Mucosa of stomach (tissue), 1 donor: Measurements from ENCODE around the gene TSHR.

ENCODE experiments used
- H3K27me3 ChIP-seq: one replicate; pipeline ENCODE4 v1.7.0; 2013; ENCODE audit warnings: mild to moderate bottlenecking, low read length; ENCODE audit not compliant: control insufficient read depth, insufficient read depth
- H3K36me3 ChIP-seq: one replicate; pipeline ENCODE4 v1.7.0; 2013; ENCODE audit warnings: low read length; ENCODE audit not compliant: control insufficient read depth, insufficient read depth
- H3K4me1 ChIP-seq: one replicate; pipeline ENCODE4 v1.7.0; 2013; ENCODE audit warnings: mild to moderate bottlenecking, low read length; ENCODE audit not compliant: control insufficient read depth, insufficient read depth
- H3K4me3 ChIP-seq: one replicate; pipeline ENCODE4 v1.7.0; 2013; ENCODE audit warnings: low read length
- H3K9ac ChIP-seq: one replicate; pipeline ENCODE4 v1.7.0; 2013; ENCODE audit warnings: mild to moderate bottlenecking, low read length, moderate library complexity
- H3K9me3 ChIP-seq: one replicate; pipeline ENCODE4 v1.7.0; 2013; ENCODE audit warnings: mild to moderate bottlenecking, low read length, moderate library complexity; ENCODE audit not compliant: control insufficient read depth
- donor health status: Pancreatic carcinoma.

The TSHR gene

DNA sequence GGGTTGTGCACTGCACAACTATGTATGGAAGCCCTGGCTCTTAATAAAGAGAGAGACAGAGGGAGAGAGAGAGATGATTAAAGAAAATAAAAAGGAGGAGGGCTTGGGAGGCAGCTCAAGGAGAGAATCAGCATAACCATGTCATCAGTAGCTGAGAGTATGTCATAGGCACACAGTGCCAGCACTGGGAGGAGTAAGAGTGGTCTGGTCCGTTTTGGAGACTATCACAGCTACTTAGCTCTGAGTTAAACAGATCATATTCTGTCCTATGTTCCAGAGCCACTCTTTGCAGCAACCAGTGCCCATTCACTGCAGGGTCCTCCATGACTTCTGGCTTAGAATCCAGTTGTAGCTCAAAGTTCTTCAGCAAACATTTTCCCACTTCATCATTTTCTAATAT is 206.3 kb downstream of the TSHR start:
- H3K9me3 ChIP-seq: no peaks in the 10 kb centered on the region
- no peaks in the 10 kb centered on the region for H3K4me1 ChIP-seq
- H3K27me3 ChIP-seq: no peaks in the 10 kb centered on the region
- no peak overlapping the region for H3K9ac ChIP-seq
- no peaks in the 10 kb centered on the region for H3K36me3 ChIP-seq
- no peak overlapping the region for H3K4me3 ChIP-seq

DNA sequence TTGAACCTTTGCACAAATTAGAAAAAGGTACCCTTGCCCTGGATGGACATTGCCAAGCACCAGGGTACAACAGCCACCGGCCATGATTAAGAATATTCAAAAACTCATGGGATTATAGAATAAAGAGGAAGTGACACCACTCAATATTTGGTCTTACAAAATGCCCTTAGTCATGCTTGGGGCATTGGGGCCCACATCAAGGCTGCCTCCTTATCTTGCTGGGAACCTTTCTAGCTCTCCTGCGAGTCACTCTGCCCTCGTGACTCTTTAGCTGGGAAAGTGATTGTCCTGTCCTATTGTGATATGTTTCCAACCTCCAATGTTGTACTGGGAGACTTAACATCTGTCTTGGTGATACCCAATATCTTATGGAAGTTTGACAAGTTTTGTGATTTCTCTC is 207.5 kb downstream of the TSHR start:
- no peaks in the 10 kb centered on the region for H3K4me1 ChIP-seq
- no peaks in the 10 kb centered on the region for H3K27me3 ChIP-seq
- H3K4me3 ChIP-seq: no peak overlapping the region
- H3K36me3 ChIP-seq: no peaks in the 10 kb centered on the region
- H3K9me3 ChIP-seq: no peaks in the 10 kb centered on the region
- no peak overlapping the region for H3K9ac ChIP-seq

DNA sequence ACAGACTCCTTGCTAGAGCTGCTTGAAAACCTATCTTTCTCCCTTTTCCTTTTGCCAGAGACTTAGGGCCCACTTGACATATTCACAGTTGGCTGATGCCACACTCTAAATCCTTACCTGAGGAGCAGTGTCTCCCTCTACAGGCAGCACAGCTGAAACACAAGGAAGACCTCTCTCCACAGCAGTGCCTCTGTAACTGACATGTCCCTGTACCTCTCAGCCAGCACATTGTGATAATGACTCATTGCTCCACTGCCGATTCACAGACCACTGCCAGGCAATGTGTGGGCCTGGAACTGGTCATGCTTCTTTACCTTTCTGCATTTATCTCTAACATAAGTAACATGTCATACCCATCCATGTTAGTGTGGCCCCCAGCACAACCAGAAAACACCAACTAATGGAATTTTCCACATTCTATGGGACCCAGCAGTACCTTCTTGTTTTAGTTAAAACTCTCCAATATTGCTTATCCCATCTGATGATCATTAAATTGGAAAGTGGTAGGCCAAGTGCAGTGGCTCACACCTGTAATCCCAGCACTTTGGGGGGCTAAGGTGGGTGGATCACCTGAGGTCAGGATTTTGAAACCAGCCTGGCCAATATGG is 208.8 kb downstream of the TSHR start:
- no peak overlapping the region for H3K4me3 ChIP-seq
- no peaks in the 10 kb centered on the region for H3K27me3 ChIP-seq
- H3K36me3 ChIP-seq: no peaks in the 10 kb centered on the region
- H3K9me3 ChIP-seq: no peaks in the 10 kb centered on the region
- H3K4me1 ChIP-seq: peaks cover 1% of the 10 kb centered on the region
- no peak overlapping the region for H3K9ac ChIP-seq

DNA sequence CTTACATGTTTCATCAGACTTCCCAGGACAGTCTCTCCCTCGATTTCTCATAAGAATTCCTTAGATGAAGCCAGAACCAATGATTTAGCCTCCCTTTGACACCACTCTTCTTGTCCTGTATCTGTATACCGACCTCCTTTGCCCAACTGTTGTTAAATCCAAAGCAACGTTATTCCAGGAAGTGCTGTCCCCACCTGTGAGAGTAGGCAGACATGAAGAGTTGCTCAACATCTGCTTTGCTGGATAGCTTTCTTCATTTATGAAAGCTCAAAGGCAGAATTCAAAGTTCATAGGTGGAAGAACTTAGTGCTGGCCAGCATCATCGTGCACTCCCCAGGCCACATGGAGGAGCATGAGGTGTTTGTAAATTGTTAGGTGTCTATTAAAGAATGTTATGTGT is 209.8 kb downstream of the TSHR start:
- H3K9ac ChIP-seq: no peak overlapping the region
- no peak overlapping the region for H3K4me3 ChIP-seq
- no peaks in the 10 kb centered on the region for H3K36me3 ChIP-seq
- H3K4me1 ChIP-seq: peaks cover 7% of the 10 kb centered on the region
- no peaks in the 10 kb centered on the region for H3K9me3 ChIP-seq
- H3K27me3 ChIP-seq: no peaks in the 10 kb centered on the region

DNA sequence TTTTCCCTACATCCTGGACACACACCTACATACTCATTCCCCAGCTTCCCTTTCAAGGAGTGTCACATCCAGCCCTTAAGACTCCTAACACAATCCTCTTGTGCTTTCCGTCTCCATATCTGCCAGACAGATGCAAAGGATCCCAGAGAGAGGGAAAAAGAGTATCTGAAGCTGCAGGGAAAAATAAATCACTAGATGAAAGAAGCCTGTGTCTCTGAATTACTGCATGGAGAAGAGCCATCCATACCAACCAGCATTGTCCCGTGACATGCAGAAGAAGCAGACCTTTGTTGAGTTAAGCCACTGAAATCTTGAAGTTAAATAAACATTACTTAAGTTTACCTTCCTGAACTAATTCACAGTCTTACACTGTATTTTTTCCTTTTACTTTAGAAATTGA is 210.7 kb downstream of the TSHR start:
- Histone ChIP-seq H3K27me3 (no peaks in the 10 kb centered on the region), H3K9me3 (no peaks in the 10 kb centered on the region), H3K36me3 (no peaks in the 10 kb centered on the region), H3K4me1 (peaks cover 11% of the 10 kb centered on the region), H3K9ac (no peak overlapping the region), H3K4me3 (no peak overlapping the region)

DNA sequence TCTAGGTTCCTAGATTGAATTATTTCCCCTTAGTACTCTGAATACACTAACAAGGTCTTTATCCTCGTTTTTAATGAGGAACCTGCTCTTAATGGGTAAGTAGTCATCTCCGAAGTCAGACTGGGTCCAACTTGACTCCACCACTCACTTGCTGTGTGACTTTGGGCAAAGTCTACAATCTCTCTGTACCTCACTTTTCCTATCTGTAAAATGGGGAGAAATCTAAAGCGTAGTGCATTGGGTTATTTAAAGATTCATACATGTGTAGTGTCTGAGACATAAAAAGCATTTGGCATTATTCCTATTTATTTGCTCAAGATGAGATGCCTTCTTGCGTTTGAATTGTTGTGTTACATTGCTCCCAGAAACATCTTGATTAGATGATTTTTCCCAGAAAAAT is 213.8 kb downstream of the TSHR start:
- H3K4me3 ChIP-seq: peak overlapping the region; percentile 77
- H3K9ac ChIP-seq: peak overlapping the region; percentile 81
- no peaks in the 10 kb centered on the region for H3K27me3 ChIP-seq
- no peaks in the 10 kb centered on the region for H3K36me3 ChIP-seq
- no peaks in the 10 kb centered on the region for H3K9me3 ChIP-seq
- H3K4me1 ChIP-seq: peaks cover 11% of the 10 kb centered on the region

DNA sequence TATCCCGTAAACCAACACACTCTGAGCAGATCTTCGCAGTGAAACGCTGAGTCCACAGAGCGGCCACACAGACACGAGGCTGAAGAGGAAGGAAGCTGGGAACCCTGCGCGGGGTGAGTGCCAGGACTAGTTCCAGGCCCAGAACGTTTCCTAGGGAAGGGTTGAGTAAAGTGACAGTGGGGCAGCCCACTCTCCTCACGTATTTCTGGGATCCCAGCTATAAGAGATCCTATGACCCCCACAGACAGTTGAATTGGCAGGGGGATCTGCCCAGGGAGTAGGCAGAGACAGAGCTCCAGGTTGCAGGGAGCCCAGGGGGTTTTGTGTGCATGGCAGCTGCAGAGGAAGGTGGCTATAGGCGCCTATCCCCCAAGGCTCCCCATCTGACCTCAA is 214.3 kb downstream of the TSHR start:
- H3K9ac ChIP-seq: peak overlapping the region; percentile 81
- peaks cover 11% of the 10 kb centered on the region for H3K4me1 ChIP-seq
- no peaks in the 10 kb centered on the region for H3K36me3 ChIP-seq
- H3K9me3 ChIP-seq: no peaks in the 10 kb centered on the region
- H3K27me3 ChIP-seq: no peaks in the 10 kb centered on the region
- H3K4me3 ChIP-seq: peak overlapping the region; percentile 77

DNA sequence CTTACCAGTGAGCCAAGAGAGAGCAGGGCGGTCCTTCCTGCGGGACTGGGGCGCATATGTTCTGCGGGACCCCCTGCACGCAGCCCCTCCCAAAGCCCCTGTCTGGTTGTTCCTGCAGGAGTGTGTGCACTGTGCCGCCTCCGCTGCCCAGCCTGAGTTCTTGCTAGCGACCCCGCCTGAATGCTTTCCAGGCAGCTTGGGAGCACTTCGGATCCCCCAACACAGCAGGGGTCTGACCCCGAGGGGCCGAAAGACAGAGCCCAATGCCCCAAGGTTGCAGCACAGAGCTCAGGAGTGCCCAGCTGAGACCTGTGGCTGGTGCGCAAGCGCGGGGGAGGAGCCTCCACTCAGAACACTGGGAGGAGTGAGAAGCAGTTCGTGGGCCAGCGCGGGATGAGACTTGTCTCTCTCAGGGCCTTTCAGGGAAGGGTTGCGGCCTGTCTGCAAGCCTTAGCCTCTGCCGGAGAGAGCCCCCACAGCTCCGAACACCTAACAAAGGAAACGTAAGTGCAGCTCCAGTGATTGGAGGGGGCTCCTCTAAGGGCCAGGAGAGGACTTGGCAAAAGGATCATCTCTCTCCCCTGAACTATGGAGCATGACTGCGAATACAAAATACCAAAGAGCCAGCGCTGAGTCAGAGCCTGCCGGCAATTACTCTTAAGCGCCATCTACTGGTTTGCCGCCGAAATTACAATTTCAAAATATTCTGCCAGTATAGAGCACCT is 214.8 kb downstream of the TSHR start:
- Histone ChIP-seq H3K36me3 (no peaks in the 10 kb centered on the region), H3K9me3 (no peaks in the 10 kb centered on the region), H3K9ac (peak overlapping the region; percentile 81), H3K4me3 (peak overlapping the region; percentile 77), H3K4me1 (peaks cover 11% of the 10 kb centered on the region), H3K27me3 (no peaks in the 10 kb centered on the region)

DNA sequence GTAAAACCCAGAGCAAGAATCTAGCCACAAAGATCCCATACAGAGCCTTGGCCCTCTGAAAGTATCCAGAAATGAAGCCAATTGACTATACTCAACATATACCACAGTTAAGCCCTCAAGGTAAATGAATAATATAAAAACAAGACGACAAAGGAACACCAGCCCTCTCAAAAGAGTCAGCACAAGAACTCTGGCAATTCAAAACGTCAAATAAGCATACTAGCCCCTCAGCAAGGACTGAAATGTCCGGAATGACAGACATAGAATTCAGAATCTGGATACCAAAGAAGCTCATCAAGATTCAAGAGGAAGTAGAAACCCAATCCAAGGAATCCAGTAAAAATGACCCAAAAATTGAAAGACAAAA is 215.4 kb downstream of the TSHR start:
- peaks cover 11% of the 10 kb centered on the region for H3K4me1 ChIP-seq
- no peaks in the 10 kb centered on the region for H3K9me3 ChIP-seq
- no peaks in the 10 kb centered on the region for H3K36me3 ChIP-seq
- peak overlapping the region; percentile 77 for H3K4me3 ChIP-seq
- H3K27me3 ChIP-seq: no peaks in the 10 kb centered on the region
- peak overlapping the region; percentile 81 for H3K9ac ChIP-seq

DNA sequence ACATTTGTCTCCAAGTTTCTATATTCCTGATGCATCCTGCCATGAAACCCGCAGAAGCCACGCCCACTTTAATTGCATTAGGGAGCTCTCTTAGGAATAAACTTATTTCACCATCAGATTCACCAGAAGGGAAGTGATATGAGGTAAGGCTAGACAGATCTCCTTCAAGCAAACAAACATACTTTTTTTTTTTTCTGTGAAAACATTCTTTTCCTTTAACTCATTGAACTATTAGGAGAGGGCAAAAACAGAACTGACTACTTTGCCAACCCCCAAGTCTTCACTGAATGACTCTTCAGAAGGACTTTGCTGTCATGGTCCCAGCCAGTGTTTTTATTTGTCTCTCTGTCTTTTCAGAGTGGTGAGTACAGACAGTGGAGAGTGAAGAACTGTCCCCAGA is 216.9 kb downstream of the TSHR start:
- Histone ChIP-seq H3K4me1 (peaks cover 11% of the 10 kb centered on the region), H3K9me3 (no peaks in the 10 kb centered on the region), H3K4me3 (no peak overlapping the region), H3K27me3 (no peaks in the 10 kb centered on the region), H3K9ac (no peak overlapping the region), H3K36me3 (no peaks in the 10 kb centered on the region)

DNA sequence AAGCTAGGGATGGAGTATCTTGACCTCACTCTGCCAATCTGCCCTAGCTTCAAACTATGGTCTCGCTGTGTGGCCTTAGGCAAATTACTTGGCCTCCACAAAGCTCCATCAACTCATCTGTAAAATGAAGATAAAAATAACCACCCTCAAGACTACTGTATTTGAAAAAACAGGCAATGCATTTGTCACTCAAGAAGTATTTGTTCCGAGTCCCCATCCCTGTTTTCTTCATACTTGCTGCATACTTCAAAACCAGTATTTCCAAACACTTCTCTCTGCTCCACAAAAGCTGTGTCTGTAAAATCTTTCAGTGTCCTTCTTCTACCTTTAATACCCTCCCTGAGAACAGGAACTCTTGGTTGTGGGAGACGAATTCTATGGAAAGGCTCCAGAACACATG is 217.5 kb downstream of the TSHR start:
- no peak overlapping the region for H3K4me3 ChIP-seq
- no peaks in the 10 kb centered on the region for H3K36me3 ChIP-seq
- H3K4me1 ChIP-seq: peaks cover 13% of the 10 kb centered on the region
- no peak overlapping the region for H3K9ac ChIP-seq
- no peaks in the 10 kb centered on the region for H3K9me3 ChIP-seq
- no peaks in the 10 kb centered on the region for H3K27me3 ChIP-seq

DNA sequence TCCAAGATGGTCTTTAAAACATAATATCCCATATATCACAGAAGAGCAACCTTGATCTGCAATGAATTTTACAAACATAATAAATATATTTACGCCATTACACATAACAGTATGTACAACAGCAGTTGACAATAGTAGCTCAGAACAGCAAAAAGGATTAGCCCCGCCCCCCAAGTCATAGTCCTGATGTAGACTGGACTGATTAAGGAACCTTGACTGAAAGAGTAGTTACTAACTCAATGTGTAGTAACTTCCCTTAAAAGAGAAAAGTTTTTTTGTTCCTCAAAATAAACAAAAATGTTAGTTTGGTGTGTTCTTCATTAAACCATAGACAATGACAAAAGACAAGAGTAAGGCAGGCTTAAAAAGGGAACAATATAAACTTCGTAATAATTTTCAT is 220.8 kb downstream of the TSHR start:
- Histone ChIP-seq H3K9ac (no peak overlapping the region), H3K36me3 (no peaks in the 10 kb centered on the region), H3K4me1 (peaks cover 5% of the 10 kb centered on the region), H3K9me3 (no peaks in the 10 kb centered on the region), H3K4me3 (no peak overlapping the region), H3K27me3 (no peaks in the 10 kb centered on the region)
